Measurements from ENCODE around the gene WWOX.

WWOX gene

GRCh38 chr16:78788276-78788675 is 688.8 kb downstream of the WWOX start:
- no peak for DNase-seq

- no peak for DNase-seq
Measured at GRCh38 chr16:78788696-78789095, 689.2 kb downstream of the WWOX start.

- no peak for DNase-seq
Measured at GRCh38 chr16:78789561-78789960, 690.1 kb downstream of the WWOX start.

DNA sequence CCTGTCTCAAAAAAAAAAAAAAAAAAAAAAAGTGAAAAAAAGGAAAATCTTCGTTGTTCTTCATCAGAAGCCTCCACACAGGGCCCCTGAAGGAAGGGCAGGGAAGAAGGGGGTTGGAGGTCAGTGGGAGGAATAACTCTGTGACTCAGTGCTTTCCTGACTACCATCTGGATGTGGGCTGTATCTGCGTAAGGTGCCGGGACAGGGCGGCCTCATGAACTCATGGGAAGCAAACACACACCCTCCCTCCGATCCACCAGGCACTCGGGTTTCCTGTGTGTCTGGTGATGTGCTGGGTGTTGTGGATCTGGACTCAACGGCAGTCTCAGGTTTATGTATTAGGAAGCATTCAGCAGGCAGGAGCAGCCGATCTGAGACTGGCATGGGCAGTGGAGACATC is 691.6 kb downstream of the WWOX start:
- no peak for DNase-seq

DNA sequence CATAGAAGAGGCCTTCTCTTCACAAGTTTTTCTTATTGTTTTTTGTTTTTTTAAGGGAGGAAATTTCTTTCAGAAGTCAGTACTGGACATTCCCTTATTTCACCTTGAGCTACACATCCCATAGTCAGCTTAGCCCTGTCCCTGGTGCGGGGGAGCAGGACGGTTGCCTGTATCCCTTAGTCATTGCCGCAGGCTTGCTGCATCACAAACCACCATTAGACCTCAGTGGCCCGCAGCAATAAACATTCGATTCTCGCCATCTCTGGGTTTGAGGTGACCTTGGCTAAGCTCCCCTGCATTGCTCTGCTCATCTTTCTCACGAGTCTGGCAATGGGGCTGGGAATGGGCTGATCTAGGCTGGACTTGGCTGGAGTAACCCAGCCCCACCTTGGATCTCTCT is 692.5 kb downstream of the WWOX start:
- no peak for DNase-seq

DNA sequence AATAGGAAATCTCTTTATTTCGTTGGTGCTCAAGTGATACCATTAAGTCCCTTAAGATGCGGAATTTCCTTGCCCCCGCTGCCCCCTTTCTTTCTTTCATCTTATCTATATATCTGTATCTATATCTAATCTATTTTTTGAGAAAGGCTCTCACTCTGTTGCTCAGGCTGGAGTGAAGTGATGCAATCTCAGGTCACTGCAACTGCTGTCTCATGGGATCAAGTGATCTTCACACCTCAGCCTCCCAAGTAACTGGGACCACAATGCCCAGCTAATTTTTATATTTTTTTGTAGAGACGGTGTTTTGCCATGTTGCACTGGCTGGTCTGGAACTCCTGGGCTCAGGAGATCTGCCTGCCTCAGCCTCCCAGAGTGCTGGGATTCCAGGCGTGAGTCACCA is 693.5 kb downstream of the WWOX start:
- DNase-seq, result no peak

- no peak for DNase-seq
Measured at GRCh38 chr16:78794581-78795250, 695.3 kb downstream of the WWOX start.

DNA sequence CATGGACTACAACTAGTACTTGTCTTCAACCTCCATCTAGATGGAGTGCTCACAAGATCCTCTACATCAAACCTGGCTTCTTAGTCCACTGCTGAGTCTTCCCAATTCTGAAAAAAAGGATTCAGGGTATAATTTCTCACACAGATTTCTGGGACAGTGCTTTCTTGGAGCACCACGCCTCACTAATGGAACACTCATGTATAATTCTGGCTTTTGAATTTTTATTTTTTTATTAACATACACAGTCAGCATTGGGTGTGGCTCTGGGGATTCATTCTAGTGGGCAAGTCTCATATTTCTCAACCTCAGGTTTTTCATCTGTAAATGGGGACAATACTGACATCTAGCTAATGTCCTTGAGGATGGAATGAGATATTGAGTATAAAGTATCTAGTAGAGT is 696.0 kb downstream of the WWOX start:
- no peak for DNase-seq

DNA sequence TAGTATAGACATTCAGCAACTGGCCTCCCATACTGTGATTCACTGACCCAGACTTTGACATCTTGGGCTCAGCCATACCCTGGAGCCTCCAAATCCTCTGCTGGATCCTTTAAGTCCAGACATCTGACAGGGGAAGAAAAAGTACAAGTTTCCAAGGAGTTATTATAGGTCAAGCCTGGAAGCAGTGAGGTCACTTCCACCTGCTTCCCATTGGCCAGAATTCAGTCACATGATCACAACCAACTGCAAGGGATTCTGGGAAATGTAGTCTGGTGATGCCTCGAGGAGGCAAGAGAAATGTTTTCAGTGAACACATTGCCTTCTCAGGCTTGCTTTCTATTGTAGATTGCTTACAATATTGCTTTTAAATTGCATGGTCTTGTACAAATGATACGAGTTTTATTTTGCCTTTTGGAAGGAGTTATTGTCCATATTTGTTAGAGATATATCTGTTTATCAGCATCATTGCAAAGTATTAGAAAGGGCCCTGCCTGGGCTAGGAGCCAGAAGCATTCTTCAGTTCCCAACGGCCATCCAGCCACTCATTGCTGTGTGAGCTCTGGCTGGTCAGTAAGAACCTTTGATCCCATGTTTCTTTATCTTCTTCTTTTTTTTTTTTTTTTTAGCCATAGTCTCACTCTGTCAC is 696.9 kb downstream of the WWOX start:
- no peak for DNase-seq

DNA sequence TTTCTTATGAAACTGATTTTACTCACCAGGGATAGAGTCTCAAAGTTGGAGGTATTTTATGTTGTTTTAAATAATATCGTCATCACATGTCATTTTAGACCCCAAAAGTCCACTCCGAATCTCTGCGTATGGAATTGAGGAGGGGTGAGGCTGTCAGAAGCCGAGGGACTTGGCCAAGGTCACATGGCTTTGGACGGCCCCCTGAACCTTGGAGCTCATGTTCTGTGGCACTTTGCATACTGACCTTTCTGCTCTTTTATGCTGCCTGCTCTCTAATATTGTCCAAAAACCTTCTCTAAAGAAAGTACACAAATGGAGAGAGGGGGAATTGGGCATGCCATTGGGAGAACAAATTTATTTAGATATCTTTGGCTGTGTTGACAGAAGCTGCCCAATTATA is 700.0 kb downstream of the WWOX start:
- no peak for DNase-seq

DNA sequence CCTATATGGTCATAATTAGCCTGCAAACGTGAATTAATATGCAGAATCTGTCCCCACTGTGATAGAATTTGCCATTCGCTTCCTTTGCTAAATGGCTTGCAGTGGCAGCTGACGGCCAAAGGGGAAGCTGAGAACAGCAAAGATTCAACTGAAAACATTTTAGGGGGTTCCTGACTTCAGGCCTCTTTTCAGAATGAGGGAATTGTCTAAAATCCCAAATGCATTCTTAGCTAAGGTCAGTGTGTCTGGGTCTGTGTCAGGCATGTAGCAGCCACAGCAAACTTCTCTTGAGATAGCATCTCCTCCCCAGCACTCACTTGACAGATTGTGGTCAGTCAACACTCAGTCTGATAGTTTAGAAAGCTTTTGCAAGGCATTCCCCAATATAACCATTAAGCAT is 701.1 kb downstream of the WWOX start:
- DNase-seq, result no peak

DNA sequence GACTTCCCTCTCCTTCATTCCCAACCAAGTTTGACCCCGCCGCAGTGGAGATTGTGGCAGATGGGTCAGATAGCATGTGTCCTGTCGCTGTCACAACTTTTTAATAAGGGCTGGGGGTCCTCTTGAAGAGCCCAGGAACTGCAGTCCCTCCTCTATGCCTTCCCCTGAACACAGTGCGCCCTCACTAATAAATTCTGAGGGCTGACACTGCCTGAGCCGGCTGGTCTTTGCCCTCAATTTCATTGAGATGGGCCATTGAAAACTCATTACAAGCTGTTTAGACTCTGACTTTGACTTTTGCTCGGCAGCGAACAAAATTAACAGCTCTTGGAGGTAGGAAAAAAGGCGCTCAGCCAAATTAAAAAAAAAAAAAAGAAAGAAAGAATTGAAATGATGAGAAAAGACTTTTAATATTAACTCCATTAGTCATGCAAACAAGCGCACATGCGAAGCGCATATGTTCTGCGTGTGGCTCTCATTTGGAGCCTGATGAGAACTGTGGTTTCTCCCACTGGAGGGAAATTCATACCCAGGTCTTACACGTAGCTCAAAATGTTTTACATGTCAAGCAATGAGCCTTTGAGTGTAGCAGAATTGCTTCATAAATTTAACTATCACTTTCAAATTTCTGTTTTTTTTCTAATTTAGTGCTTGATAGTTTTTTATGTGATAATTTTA is 704.7 kb downstream of the WWOX start:
- DNase-seq, result no peak

DNA sequence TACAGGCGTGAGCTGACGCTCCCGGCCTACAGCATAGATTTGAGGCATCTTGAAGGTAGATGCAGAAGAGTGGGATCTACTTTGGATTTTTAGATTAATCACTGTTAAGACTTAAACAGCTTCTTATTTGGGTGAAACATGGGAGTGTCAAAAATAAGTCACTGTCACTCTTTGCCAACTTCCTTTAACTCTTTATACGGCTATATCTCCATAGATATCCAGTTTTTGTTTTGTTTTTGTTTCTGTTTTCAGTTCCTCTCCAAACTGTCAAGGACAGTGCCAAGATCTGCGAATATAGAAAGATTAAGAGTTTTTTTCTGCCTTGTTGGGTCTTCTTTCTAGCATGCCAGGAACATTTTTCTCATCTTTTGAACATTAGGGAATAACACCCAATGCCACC is 706.1 kb downstream of the WWOX start:
- no peak for DNase-seq

DNA sequence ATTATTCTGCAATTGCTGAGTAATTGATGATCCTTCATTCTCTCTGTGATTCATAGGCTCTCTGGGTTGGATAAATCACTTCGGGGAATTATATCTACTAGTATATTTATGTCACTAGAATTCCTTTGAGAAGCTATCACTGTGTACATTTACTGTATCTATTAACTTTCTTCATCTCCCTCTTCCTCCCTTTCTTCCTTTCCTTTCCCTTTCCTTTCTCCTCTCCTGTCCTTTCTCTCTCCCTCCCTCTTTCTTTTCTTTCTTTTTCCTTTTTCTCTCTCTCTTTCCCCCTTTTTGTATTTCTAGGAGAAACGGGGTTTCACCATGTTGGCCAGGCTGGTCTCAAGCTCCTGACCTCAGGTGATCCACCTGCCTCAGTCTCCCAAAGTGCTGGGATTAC is 711.8 kb downstream of the WWOX start:
- no peak for DNase-seq

- no peak for DNase-seq
Measured at GRCh38 chr16:78812582-78812981, 713.1 kb downstream of the WWOX start.

DNA sequence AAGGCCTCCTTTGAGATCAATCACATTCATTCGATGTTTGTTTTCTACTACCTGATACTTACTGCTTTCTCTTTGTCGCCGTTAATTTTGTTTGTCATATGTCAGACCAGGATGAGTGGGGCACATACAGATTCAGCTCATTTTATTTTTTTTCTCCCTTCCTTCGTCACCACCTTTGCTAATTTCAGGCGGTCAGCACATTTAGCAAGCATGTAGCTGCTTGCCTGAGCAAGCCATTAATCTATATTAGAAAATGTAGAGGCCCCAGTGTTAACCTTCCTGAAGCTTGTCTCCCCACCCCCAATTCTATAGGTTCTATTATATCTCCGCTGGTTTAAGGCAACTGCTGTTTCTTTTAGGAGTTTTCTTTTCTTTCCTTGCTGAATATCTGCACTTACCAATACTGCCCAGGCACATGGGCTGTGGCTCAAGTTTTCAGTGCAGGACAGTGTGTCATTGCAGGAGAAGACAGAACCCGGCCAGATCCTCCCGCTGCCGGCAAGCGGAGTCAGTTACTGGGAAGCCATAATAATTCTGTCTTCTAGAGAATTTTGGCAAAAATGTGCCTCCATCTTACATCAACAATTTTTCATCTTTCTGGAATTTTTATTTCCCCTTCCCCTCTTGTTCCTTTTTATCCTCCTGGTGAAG is 714.3 kb downstream of the WWOX start:
- DNase-seq, result no peak

- DNase-seq, result no peak
Measured at GRCh38 chr16:78815713-78816112, 716.3 kb downstream of the WWOX start.

GRCh38 chr16:78816499-78817195 is 717.2 kb downstream of the WWOX start:
- DNase-seq, result no peak

DNA sequence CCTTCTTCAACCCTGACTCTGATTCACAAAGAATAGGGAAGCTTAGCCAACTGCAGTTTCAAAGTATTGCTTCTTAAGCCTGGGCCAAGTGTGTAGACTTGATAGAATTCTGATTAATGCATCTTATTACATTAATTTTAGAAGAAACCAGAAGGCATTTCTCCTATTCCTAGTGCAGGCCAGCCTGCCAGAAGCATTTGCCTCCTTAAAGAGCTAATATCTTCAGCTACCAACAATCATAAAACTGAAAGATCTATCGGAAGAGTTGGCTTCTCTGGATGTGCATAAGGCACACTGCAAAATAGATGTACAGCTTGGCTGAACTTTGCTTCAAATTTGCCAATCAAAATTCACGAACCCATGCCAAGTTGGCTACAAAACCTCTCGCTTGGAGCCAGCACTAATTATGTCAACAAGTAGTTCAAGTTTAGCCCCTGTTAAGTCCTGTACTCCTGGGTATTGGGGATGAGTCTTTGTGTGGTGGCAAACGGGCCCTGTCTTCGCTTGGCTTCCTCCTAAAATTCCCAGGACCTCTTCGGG is 717.8 kb downstream of the WWOX start:
- DNase-seq, result no peak

GRCh38 chr16:78821335-78821734 is 721.9 kb downstream of the WWOX start:
- DNase-seq, result no peak

DNA sequence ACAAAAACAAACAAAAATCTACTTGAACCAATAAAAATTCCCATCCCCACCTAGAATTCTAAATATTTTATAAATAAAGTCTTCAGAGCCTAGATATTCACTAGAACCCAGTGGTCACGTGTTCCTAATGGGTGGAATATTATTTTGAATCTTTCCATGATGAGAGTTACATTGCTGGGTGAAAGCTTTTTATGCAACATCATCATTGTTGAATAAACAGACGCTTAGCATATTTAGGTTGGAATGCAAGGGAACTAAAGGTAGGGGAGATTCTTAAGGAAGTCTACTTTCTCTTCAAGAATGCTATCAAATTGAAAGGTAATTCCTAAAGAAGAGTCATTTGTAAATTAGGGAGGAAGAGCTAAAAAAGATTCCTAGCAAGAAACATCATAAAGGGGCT is 723.1 kb downstream of the WWOX start:
- no peak for DNase-seq

- DNase-seq, result no peak
Measured at GRCh38 chr16:78823027-78823426, 723.6 kb downstream of the WWOX start.

- no peak for DNase-seq
Measured at GRCh38 chr16:78829280-78829679, 729.8 kb downstream of the WWOX start.
